Measurements from ENCODE around the gene CCDC68. TPM values are rescaled to one million over a fixed set of nuclear protein-coding genes. Genes with fewer than 3 reads are reported as not detected.
A peak's percentile ranks its signal among the peaks of the same experiment; 100 is the strongest.

Gene CCDC68
- total and polyA plus RNA-seq, 12 donors = 2.0 to 19.3 (median 4.9) TPM

DNA sequence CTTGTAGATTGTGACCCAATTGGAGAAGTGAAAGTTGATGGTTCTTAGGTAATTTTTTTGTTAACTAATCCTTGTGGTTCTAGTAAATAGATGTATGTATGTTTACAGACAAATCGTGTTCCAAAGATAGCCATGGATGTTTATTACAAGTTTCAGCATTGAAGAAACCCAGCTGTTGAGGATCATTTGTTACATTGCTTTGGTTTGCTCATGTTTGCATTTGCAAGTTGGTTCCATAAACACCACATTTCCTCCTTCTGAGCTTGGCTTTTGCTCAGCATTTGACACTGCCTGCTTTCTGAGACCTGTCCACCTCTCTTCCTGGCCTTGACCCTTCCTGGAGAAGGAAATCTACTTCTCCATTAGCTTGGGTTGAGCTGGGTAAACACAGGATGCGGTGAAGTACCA lies 1.8 kb upstream of the CCDC68 start:
- no peak overlapping the region for H3K27ac ChIP-seq
- WGBS, 4 donors = 38 to 44% (median 42%) methylated on average over 2 of the region's 2 CpGs
- peaks cover 0 to 14% of the 10 kb centered on the region in 2 donors for H3K4me1 ChIP-seq (replicated peaks in 1 of 2)
- no peaks in the 10 kb centered on the region for H3K36me3 ChIP-seq (replicated peaks in 1 of 2)
- peaks cover 13% of the 10 kb centered on the region for H3K27me3 ChIP-seq
- no peak for TF ChIP-seq CTCF (IDR thresholded peaks at IDR 0.05)
- no peak for TF ChIP-seq POLR2A (IDR thresholded peaks at IDR 0.05)
- intact Hi-C loops (cut with DNase I) = no loop called here
- H3K9me3 ChIP-seq (replicated peaks in 1 of 3) = no peaks in the 10 kb centered on the region
- DNase-seq = no peak
- H3K4me3 ChIP-seq = no peak overlapping the region

DNA sequence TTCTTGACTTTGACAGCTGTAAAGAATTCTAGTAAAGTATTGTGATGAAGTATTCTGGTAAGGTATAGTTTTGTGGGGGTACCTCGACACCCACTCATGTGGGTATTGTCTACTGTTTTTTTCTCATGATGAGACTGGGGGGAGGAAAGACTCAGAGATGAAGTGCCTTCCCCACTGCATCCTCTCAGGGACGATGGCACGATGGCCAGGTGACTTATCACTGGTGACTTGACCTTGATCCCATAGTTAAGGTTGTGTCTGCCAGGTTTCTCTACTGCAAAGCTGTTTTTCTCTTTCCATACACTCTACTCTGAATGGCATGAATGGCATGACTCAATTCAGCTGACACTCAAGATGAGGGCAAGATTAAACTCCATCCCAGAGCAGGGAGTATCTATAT lies 936 bp upstream of the CCDC68 start:
- WGBS, 4 donors = 50 to 55% (median 51%) methylated on average over 3 of the region's 3 CpGs
- Histone ChIP-seq H3K4me1 (replicated peaks in 1 of 2) (peaks cover 0 to 14% of the 10 kb centered on the region in 2 donors), H3K36me3 (replicated peaks in 1 of 2) (no peaks in the 10 kb centered on the region), H3K9me3 (replicated peaks in 1 of 3) (no peaks in the 10 kb centered on the region), H3K4me3 (no peak overlapping the region), H3K27me3 (peaks cover 13% of the 10 kb centered on the region), H3K27ac (no peak overlapping the region)
- intact Hi-C loops (cut with DNase I) = no loop called here
- no peak for TF ChIP-seq POLR2A (IDR thresholded peaks at IDR 0.05)
- DNase-seq = no peak

- peak in 2 of 7 donors; percentile 24 to 56 for DNase-seq
- Histone ChIP-seq H3K4me3 (peak overlapping the region in 1 of 4 donors; percentile 51), H3K4me1 (replicated peaks in 1 of 2) (peaks cover 0 to 14% of the 10 kb centered on the region in 2 donors), H3K9me3 (replicated peaks in 1 of 3) (no peaks in the 10 kb centered on the region), H3K36me3 (replicated peaks in 1 of 2) (no peaks in the 10 kb centered on the region), H3K27me3 (peaks cover 13% of the 10 kb centered on the region), H3K27ac (peak overlapping the region in 2 of 5 donors; percentile 48 to 67)
- TF ChIP-seq POLR2A (IDR thresholded peaks at IDR 0.05) = no peak
- TF ChIP-seq CTCF (IDR thresholded peaks at IDR 0.05) = no peak
- intact Hi-C loops (cut with DNase I) = no loop called here
- WGBS, 4 donors = 60 to 67% (median 61%) methylated on average over 5 of the region's 5 CpGs
Measured at GRCh38 chr18:54957996-54958395, 1.3 kb downstream of the CCDC68 start.

DNA sequence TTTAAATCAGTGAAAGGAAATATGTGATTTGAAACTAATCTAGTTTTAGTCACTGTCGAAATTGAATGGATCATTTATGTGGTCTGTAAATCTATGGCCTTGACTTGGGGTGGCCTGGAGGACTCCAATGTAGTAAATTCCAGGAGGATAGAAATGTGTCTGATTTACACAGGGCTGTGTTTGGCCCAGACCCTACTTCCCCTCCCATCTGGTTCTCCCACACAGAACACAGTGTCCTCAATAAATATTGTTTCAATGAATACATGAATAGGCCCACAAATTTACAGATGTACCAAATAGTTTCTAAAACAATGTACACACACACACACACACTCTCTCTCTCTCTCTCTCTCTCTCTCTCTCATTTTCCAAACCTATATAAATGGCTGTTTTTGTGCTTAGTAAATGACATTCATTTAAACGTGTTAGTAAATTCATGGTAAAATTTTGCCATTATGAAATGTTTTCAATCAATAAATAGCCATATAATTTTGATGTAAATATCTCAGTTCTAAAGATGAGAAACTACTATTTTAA lies 1.9 kb downstream of the CCDC68 start:
- H3K4me3 ChIP-seq = peak overlapping the region in 1 of 4 donors; percentile 51
- intact Hi-C loops (cut with DNase I) = no loop called here
- DNase-seq = no peak

More for the DNA sequence above, 1.9 kb downstream of the CCDC68 start:
- peaks cover 13% of the 10 kb centered on the region for H3K27me3 ChIP-seq
- TF ChIP-seq CTCF (IDR thresholded peaks at IDR 0.05) (no peak), POLR2A (IDR thresholded peaks at IDR 0.05) (no peak)
- peaks cover 0 to 14% of the 10 kb centered on the region in 2 donors for H3K4me1 ChIP-seq (replicated peaks in 1 of 2)
- 42 to 59% (median 56%) methylated on average over 2 of the region's 2 CpGs for WGBS, 4 donors
- no peaks in the 10 kb centered on the region for H3K9me3 ChIP-seq (replicated peaks in 1 of 3)
- H3K27ac ChIP-seq = peak overlapping the region in 2 of 5 donors; percentile 15 to 67
- no peaks in the 10 kb centered on the region for H3K36me3 ChIP-seq (replicated peaks in 1 of 2)
